CD4-positive, alpha-beta T cell (primary cell): ENCODE results near the gene NOXA1. TPM values are rescaled to one million over a fixed set of nuclear protein-coding genes. Genes with fewer than 3 reads are reported as not detected.

Experiments used
- ATAC-seq: fragments of 200-7000 bp; cut with Tn5 transposase; one replicate; pipeline ENCODE4 v1.10.0; 2022; ENCODE audit warnings: mild to moderate bottlenecking; ENCODE audit not compliant: poor library complexity
- CTCF ChIA-PET: fragments of 350-600 bp; sonication (Branson Sonifier 250); formaldehyde crosslinking; loops from one replicate; lab custom pipeline; 2021; ENCODE audit warnings: antibody characterized with exemption, inconsistent platforms; lab: Charles Lee
- POLR2A ChIA-PET: fragments of 350-600 bp; sonication (Branson Sonifier 250); formaldehyde crosslinking; loops from one replicate; lab custom pipeline; 2021; ENCODE audit warnings: antibody characterized with exemption, inconsistent platforms; lab: Charles Lee
- DNase-seq, 14 experiments: peaks; one replicate each; pipeline ENCODE4 v3.0.0-alpha.2; 2013 to 2020; ENCODE audit warnings: mixed read lengths in 2 of 14
- H3K27ac ChIP-seq, 2 donors: one replicate each; pipeline versions ENCODE4 v1.5.1 to v1.7.0; 2013; ENCODE audit warnings: low read length in 2 of 2, low read depth in 1 of 2, mild to moderate bottlenecking in 1 of 2
- H3K27me3 ChIP-seq, 2 experiments: 1 replicate in 1 of 2; 2 replicates in 1 of 2; pipeline versions ENCODE4 v1.6.1 to v1.7.0; 2013; ENCODE audit warnings: low read length in 2 of 2, control low read depth in 1 of 2, mild to moderate bottlenecking in 1 of 2, moderate library complexity in 1 of 2; ENCODE audit not compliant: insufficient read depth in 2 of 2, control insufficient read depth in 1 of 2
- H3K36me3 ChIP-seq: one replicate; pipeline ENCODE4 v1.6.1; 2013; ENCODE audit warnings: low read length, control low read depth; ENCODE audit not compliant: insufficient read depth
- H3K4me1 ChIP-seq: one replicate; pipeline ENCODE4 v1.6.1; 2013; ENCODE audit warnings: low read length, control low read depth; ENCODE audit not compliant: insufficient read depth
- H3K4me3 ChIP-seq: one replicate; pipeline ENCODE4 v1.5.1; 2013; ENCODE audit warnings: mild to moderate bottlenecking, low read length, moderate library complexity
- H3K9me3 ChIP-seq, 2 experiments: 1 replicate in 1 of 2; 2 replicates in 1 of 2; pipeline versions ENCODE4 v1.6.1 to v1.7.0; 2013; ENCODE audit warnings: low read length in 2 of 2, mild to moderate bottlenecking in 2 of 2, control low read depth in 1 of 2, moderate library complexity in 1 of 2; ENCODE audit not compliant: control insufficient read depth in 1 of 2, insufficient read depth in 1 of 2
- H3K27ac Mint-ChIP-seq: one replicate; pipeline ENCODE4 v1.8.0; 2020; ENCODE audit warnings: mixed read lengths
- H3K27me3 Mint-ChIP-seq: one replicate; pipeline ENCODE4 v1.8.0; 2021; ENCODE audit warnings: mixed read lengths
- H3K36me3 Mint-ChIP-seq: one replicate; pipeline ENCODE4 v1.8.0; 2021; ENCODE audit warnings: low read depth, mixed read lengths
- H3K4me1 Mint-ChIP-seq: one replicate; pipeline ENCODE4 v1.8.0; 2021; ENCODE audit warnings: low read depth, mixed read lengths
- H3K4me3 Mint-ChIP-seq: one replicate; pipeline ENCODE4 v1.8.0; 2020; ENCODE audit warnings: mild to moderate bottlenecking, mixed read lengths
- H3K9me3 Mint-ChIP-seq: one replicate; pipeline ENCODE4 v1.8.0; 2020; ENCODE audit warnings: mixed read lengths
- intact Hi-C, 2 experiments: fragments of 100-400 bp; cut with DNase I in 1 of 2; cut with micrococcal nuclease in 1 of 2; formaldehyde crosslinking; loops; one replicate each; pipeline versions ENCODE4 v1.15.1 to v1.9.0; 2023 to 2025; cut with DNase I, micrococcal nuclease
- total RNA-seq, 174 experiments: library from RNA in 2 of 174; stranded (reverse) in 2 of 174; gene quantifications; one replicate each; pipeline ENCODE4 v1.2.3 and lab custom pipeline; 2021 to 2026
- TF ChIP-seq, protein P1 (sequence below): fragments of 200-600 bp; IDR thresholded peaks from one replicate; pipeline ENCODE4 v1.8.0; 2022; ENCODE audit warnings: antibody characterized with exemption, mild to moderate bottlenecking

Gene NOXA1
- total RNA-seq, 2 experiments from 2014 or later, result 6.7 to 7.7 TPM

DNA sequence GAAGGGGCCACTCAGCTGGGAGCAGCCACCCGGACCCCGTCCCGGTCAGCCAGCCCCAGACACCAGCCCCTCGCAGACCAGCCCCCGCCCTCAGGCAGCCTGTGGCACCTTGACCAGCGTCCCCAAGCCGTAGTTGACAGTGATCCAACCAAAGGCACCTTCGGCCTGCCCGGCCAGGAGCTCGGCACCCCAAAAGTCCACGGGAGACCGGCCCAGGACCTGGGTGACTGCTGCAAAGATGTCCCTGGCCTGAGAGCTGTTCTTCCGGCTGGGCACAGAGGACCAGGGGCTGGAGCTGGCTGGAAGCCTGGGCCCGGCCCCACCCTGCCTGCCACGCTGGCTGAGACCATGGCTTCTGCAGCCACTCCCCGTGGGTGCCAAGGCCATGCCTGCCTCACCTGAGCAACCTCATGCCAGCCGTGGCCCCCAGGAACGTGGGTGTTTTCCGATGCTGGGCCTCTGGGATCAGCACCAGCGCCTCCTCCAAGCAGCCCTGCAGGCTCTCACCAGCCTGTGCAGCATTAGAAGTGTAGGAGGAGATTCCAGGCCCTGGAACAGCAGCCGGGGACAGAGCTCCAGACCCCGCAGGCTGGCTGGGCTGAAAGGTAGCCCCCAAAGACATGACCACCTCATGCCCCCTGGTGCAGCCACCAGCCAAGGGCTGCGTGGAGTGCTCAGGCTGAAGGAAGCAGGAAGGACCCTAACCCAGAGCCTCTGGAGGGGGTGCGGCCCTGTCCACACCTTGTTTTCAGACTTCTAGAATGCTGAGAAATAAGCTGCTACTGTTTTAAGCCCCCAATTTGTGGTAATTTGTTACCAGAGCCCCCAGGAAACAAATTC lies 13.8 kb downstream of the NOXA1 start:
- no peak for DNase-seq
- ChIA-PET CTCF (no interaction called here), POLR2A (interaction anchor here (0.9 kb wide), 1 partner anchor 14 kb away, joined by 3 read pairs; the partner anchor contains the start of genes EXD3 and NOXA1)
- no peak overlapping the region for H3K4me3 Mint-ChIP-seq
- Histone ChIP-seq H3K9me3 (no peaks in the 10 kb centered on the region), H3K27ac (no peak overlapping the region), H3K27me3 (no peaks in the 10 kb centered on the region), H3K4me3 (no peak overlapping the region), H3K36me3 (no peaks in the 10 kb centered on the region), H3K4me1 (peaks cover 5% of the 10 kb centered on the region)
- H3K27ac Mint-ChIP-seq, result no peak overlapping the region
- peaks cover 3% of the 10 kb centered on the region for H3K4me1 Mint-ChIP-seq
- intact Hi-C loops, result no loop called here
- TF ChIP-seq, protein P1, sequence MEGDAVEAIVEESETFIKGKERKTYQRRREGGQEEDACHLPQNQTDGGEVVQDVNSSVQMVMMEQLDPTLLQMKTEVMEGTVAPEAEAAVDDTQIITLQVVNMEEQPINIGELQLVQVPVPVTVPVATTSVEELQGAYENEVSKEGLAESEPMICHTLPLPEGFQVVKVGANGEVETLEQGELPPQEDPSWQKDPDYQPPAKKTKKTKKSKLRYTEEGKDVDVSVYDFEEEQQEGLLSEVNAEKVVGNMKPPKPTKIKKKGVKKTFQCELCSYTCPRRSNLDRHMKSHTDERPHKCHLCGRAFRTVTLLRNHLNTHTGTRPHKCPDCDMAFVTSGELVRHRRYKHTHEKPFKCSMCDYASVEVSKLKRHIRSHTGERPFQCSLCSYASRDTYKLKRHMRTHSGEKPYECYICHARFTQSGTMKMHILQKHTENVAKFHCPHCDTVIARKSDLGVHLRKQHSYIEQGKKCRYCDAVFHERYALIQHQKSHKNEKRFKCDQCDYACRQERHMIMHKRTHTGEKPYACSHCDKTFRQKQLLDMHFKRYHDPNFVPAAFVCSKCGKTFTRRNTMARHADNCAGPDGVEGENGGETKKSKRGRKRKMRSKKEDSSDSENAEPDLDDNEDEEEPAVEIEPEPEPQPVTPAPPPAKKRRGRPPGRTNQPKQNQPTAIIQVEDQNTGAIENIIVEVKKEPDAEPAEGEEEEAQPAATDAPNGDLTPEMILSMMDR, result no peak
- no peak for ATAC-seq
- H3K27me3 Mint-ChIP-seq, result peaks cover 8% of the 10 kb centered on the region
- no peaks in the 10 kb centered on the region for H3K9me3 Mint-ChIP-seq
- no peaks in the 10 kb centered on the region for H3K36me3 Mint-ChIP-seq

DNA sequence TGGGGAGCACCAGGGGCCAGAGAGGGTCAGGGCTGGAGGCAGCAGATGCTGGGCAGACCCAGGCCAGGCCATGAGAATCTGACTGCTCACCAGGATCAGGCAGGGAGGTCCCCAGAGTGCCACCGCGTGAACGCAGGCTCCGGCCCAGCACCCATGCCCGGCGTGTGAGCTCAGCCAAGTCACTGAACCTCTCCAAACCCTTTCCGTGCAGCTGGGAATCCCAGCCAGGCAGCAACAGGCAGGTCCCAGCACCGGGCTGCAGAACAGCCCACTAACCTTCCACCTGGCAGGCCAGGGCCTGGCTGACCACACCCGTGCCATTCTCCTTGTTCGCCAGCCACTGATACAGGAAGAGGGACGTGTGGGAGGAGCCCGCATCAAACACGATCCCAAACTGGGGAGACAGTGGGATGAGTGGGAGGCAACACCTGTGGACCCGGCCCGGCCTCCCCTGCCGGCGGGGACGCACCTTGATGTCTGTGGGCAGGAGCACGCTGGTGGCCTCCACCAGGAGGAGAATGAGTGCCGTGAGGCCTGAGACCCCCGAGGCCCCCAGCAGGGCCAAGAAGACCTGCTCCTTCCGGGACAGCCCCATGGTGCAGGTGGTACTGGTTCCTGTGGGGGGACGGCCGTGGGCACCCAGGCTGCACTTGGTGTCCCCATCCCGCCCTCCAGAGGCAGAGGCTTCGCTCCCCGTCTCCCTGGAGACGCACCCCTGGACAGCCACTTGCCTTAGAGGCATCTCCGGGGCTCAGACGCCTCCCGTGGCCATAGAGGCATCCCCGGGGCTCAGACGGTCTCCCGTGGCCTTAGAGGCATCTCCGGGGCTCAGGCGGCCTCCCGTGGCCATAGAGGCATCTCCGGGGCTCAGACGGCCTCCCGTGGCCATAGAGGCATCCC lies 14.7 kb downstream of the NOXA1 start:
- no peaks in the 10 kb centered on the region for H3K9me3 Mint-ChIP-seq
- Histone ChIP-seq H3K27me3 (peaks cover 0 to 2% of the 10 kb centered on the region in 2 experiments), H3K36me3 (no peaks in the 10 kb centered on the region), H3K9me3 (no peaks in the 10 kb centered on the region), H3K4me3 (no peak overlapping the region), H3K4me1 (peaks cover 5% of the 10 kb centered on the region), H3K27ac (no peak overlapping the region)
- intact Hi-C loops, result no loop called here
- peaks cover 6% of the 10 kb centered on the region for H3K4me1 Mint-ChIP-seq
- no peak overlapping the region for H3K4me3 Mint-ChIP-seq
- TF ChIP-seq, protein P1, result no peak
- H3K27ac Mint-ChIP-seq, result no peak overlapping the region
- CTCF ChIA-PET, result no interaction called here
- POLR2A ChIA-PET, result no interaction called here
- DNase-seq, result no peak
- no peaks in the 10 kb centered on the region for H3K36me3 Mint-ChIP-seq
- H3K27me3 Mint-ChIP-seq, result peaks cover 15% of the 10 kb centered on the region
- no peak for ATAC-seq

DNA sequence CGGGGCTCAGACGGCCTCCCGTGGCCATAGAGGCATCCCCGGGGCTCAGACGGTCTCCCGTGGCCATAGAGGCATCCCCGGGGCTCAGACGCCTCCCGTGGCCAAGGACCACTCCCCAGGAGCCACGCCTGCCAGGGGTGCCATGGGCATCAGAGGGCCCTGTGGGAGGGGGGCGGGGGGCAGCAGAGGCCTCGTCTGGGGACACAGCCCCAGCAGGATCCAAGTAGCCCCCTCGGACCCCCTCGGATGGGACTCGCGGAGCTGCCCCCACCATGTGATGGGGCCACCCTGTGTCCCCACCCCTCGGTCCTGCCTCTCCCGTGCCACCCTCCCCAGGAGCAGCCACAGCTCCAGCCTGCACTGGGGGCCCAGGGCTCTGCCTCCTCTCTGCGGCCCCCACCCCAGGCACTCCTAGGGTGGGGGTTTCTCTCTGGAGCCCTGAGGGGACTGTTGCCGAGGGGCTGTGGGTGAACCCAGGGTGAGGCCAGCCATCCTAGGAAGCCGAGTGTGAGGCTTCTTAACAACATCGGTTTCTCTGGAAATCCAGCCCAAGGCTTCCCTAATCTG lies 15.5 kb downstream of the NOXA1 start:
- ATAC-seq, result no peak
- peaks cover 0 to 2% of the 10 kb centered on the region in 2 experiments for H3K27me3 ChIP-seq
- POLR2A ChIA-PET, result interaction anchor here (0.5 kb wide), 1 partner anchor 41 kb away, joined by 3 read pairs; no protein-coding TSS in a partner anchor
- H3K4me3 ChIP-seq, result no peak overlapping the region
- peaks cover 5% of the 10 kb centered on the region for H3K4me1 ChIP-seq
- Mint-ChIP-seq H3K27me3 (peaks cover 21% of the 10 kb centered on the region), H3K9me3 (no peaks in the 10 kb centered on the region), H3K36me3 (no peaks in the 10 kb centered on the region), H3K4me1 (peaks cover 6% of the 10 kb centered on the region), H3K27ac (no peak overlapping the region), H3K4me3 (no peak overlapping the region)
- no peaks in the 10 kb centered on the region for H3K36me3 ChIP-seq
- DNase-seq, result no peak
- no peaks in the 10 kb centered on the region for H3K9me3 ChIP-seq
- H3K27ac ChIP-seq, result no peak overlapping the region
- intact Hi-C loops, result no loop called here
- CTCF ChIA-PET, result no interaction called here
- TF ChIP-seq, protein P1, result no peak
